ENCODE data around the gene ST8SIA5. TPM values are rescaled to one million over a fixed set of nuclear protein-coding genes. Genes with fewer than 3 reads are reported as not detected.

Gene ST8SIA5
- total and polyA plus RNA-seq, 5 experiments from 2014 or later, result 0.25 TPM; not detected in 4

GRCh38 chr18:46656326-46657114, 100.3 kb downstream of the ST8SIA5 start:
- no peak for DNase-seq
- H3K4me1 Mint-ChIP-seq, result peaks cover 0 to 3% (median 0%) of the 10 kb centered on the region in 4 donors
- H3K4me3 Mint-ChIP-seq, result no peak overlapping the region
- no peak for ATAC-seq
- H3K27me3 Mint-ChIP-seq, result peaks cover 0 to 2% (median 0%) of the 10 kb centered on the region in 5 donors
- POLR2A ChIA-PET, result interaction anchor here (2.3 kb wide), 1 partner anchor 483 kb away, joined by 11 read pairs; a partner anchor contains a TSS
- no peaks in the 10 kb centered on the region for H3K9me3 Mint-ChIP-seq
- H3K27ac Mint-ChIP-seq, result no peak overlapping the region
- H3K36me3 Mint-ChIP-seq, result no peaks in the 10 kb centered on the region

GRCh38 chr18:46652372-46652771, 104.5 kb downstream of the ST8SIA5 start:
- Mint-ChIP-seq H3K27ac (no peak overlapping the region), H3K4me1 (peaks cover 0 to 1% (median 0%) of the 10 kb centered on the region in 4 donors), H3K27me3 (no peaks in the 10 kb centered on the region), H3K36me3 (no peaks in the 10 kb centered on the region), H3K9me3 (no peaks in the 10 kb centered on the region), H3K4me3 (no peak overlapping the region)
- DNase-seq (no peak), ATAC-seq (no peak)
- POLR2A ChIA-PET, result no interaction called here

- POLR2A ChIA-PET, result no interaction called here
- no peak overlapping the region for H3K27ac Mint-ChIP-seq
- H3K4me1 Mint-ChIP-seq, result peaks cover 0 to 1% (median 0%) of the 10 kb centered on the region in 4 donors
These were observed 106.2 kb downstream of the ST8SIA5 start for GRCh38 chr18:46650681-46651080.

GRCh38 chr18:46649071-46649862, 107.6 kb downstream of the ST8SIA5 start:
- Mint-ChIP-seq H3K27me3 (no peaks in the 10 kb centered on the region), H3K9me3 (no peaks in the 10 kb centered on the region), H3K4me3 (no peak overlapping the region), H3K36me3 (no peaks in the 10 kb centered on the region), H3K4me1 (peaks cover 0 to 1% (median 0%) of the 10 kb centered on the region in 4 donors), H3K27ac (no peak overlapping the region)
- POLR2A ChIA-PET, result no interaction called here
- no peak for DNase-seq
- ATAC-seq, result no peak

More at GRCh38 chr18:46650681-46651080, 106.2 kb downstream of the ST8SIA5 start:
- no peaks in the 10 kb centered on the region for H3K27me3 Mint-ChIP-seq
- ATAC-seq (no peak), DNase-seq (no peak)
- no peak overlapping the region for H3K4me3 Mint-ChIP-seq
- no peaks in the 10 kb centered on the region for H3K9me3 Mint-ChIP-seq
- no peaks in the 10 kb centered on the region for H3K36me3 Mint-ChIP-seq

- no peak for ATAC-seq
- no peaks in the 10 kb centered on the region for H3K27me3 Mint-ChIP-seq
- DNase-seq, result no peak
- peak overlapping the region in 1 of 10 donors; percentile 42 for H3K27ac Mint-ChIP-seq
- H3K36me3 Mint-ChIP-seq, result no peaks in the 10 kb centered on the region
- peaks cover 0 to 1% (median 0%) of the 10 kb centered on the region in 4 donors for H3K4me1 Mint-ChIP-seq
- H3K4me3 Mint-ChIP-seq, result no peak overlapping the region
- POLR2A ChIA-PET, result no interaction called here
- no peaks in the 10 kb centered on the region for H3K9me3 Mint-ChIP-seq
These were observed 110.4 kb downstream of the ST8SIA5 start for GRCh38 chr18:46646468-46646867.

- Mint-ChIP-seq H3K4me3 (no peak overlapping the region), H3K9me3 (peaks cover 0 to 2% (median 0%) of the 10 kb centered on the region in 9 donors), H3K4me1 (no peaks in the 10 kb centered on the region), H3K27ac (peak overlapping the region in 1 of 10 donors; percentile 55), H3K36me3 (no peaks in the 10 kb centered on the region), H3K27me3 (peaks cover 0 to 1% (median 0%) of the 10 kb centered on the region in 5 donors)
- ATAC-seq (no peak), DNase-seq (no peak)
- POLR2A ChIA-PET, result no interaction called here
These were observed 114.3 kb downstream of the ST8SIA5 start for GRCh38 chr18:46642561-46642960.

GRCh38 chr18:46641917-46642316, 114.9 kb downstream of the ST8SIA5 start:
- Mint-ChIP-seq H3K27ac (no peak overlapping the region), H3K36me3 (peaks cover 0 to 1% (median 0%) of the 10 kb centered on the region in 3 donors)

GRCh38 chr18:46639386-46639785, 117.5 kb downstream of the ST8SIA5 start:
- ATAC-seq, result no peak
- POLR2A ChIA-PET, result interaction anchor here (1.1 kb wide), 1 partner anchor 16 kb away, joined by 3 read pairs; no protein-coding TSS in a partner anchor
- no peak for DNase-seq
- peaks cover 0 to 4% (median 0%) of the 10 kb centered on the region in 9 donors for H3K9me3 Mint-ChIP-seq
- peaks cover 0 to 3% (median 0%) of the 10 kb centered on the region in 4 donors for H3K4me1 Mint-ChIP-seq
- no peak overlapping the region for H3K4me3 Mint-ChIP-seq
- H3K27ac Mint-ChIP-seq, result peak overlapping the region in 1 of 10 donors; percentile 48
- H3K27me3 Mint-ChIP-seq, result peaks cover 0 to 1% (median 0%) of the 10 kb centered on the region in 5 donors
- peaks cover 0 to 1% (median 0%) of the 10 kb centered on the region in 3 donors for H3K36me3 Mint-ChIP-seq

More at GRCh38 chr18:46641917-46642316, 114.9 kb downstream of the ST8SIA5 start:
- H3K9me3 Mint-ChIP-seq, result peaks cover 0 to 4% (median 0%) of the 10 kb centered on the region in 9 donors
- DNase-seq, result no peak
- no peaks in the 10 kb centered on the region for H3K4me1 Mint-ChIP-seq
- no peak overlapping the region for H3K4me3 Mint-ChIP-seq
- H3K27me3 Mint-ChIP-seq, result peaks cover 0 to 1% (median 0%) of the 10 kb centered on the region in 5 donors
- POLR2A ChIA-PET, result no interaction called here
- no peak for ATAC-seq

- peaks cover 0 to 3% (median 0%) of the 10 kb centered on the region in 4 donors for H3K4me1 Mint-ChIP-seq
- POLR2A ChIA-PET, result no interaction called here
- H3K36me3 Mint-ChIP-seq, result peaks cover 0 to 16% (median 4%) of the 10 kb centered on the region in 3 donors
- no peak overlapping the region for H3K4me3 Mint-ChIP-seq
- peaks cover 0 to 9% (median 3%) of the 10 kb centered on the region in 9 donors for H3K9me3 Mint-ChIP-seq
- DNase-seq (no peak), ATAC-seq (no peak)
- peaks cover 0 to 2% (median 0%) of the 10 kb centered on the region in 5 donors for H3K27me3 Mint-ChIP-seq
- no peak overlapping the region for H3K27ac Mint-ChIP-seq
These were observed 120.7 kb downstream of the ST8SIA5 start for GRCh38 chr18:46636040-46636630.

- POLR2A ChIA-PET, result no interaction called here
- Mint-ChIP-seq H3K27me3 (peaks cover 0 to 6% (median 2%) of the 10 kb centered on the region in 5 donors), H3K36me3 (peaks cover 0 to 21% (median 4%) of the 10 kb centered on the region in 3 donors), H3K4me3 (no peak overlapping the region), H3K4me1 (peaks cover 7 to 13% (median 9%) of the 10 kb centered on the region in 4 donors), H3K9me3 (peaks cover 0 to 14% (median 3%) of the 10 kb centered on the region in 9 donors), H3K27ac (peak overlapping the region in 1 of 10 donors; percentile 18)
- ATAC-seq, result no peak
- DNase-seq, result no peak
These were observed 124.3 kb downstream of the ST8SIA5 start for GRCh38 chr18:46632401-46633071.

GRCh38 chr18:46630991-46631390, 125.9 kb downstream of the ST8SIA5 start:
- DNase-seq (no peak), ATAC-seq (no peak)
- H3K4me1 Mint-ChIP-seq, result peaks cover 7 to 13% (median 7%) of the 10 kb centered on the region in 4 donors
- no peak overlapping the region for H3K4me3 Mint-ChIP-seq
- peaks cover 0 to 6% (median 2%) of the 10 kb centered on the region in 5 donors for H3K27me3 Mint-ChIP-seq
- H3K9me3 Mint-ChIP-seq, result peaks cover 0 to 14% (median 2%) of the 10 kb centered on the region in 9 donors
- no peak overlapping the region for H3K27ac Mint-ChIP-seq
- POLR2A ChIA-PET, result interaction anchor here (0.5 kb wide), 1 partner anchor 56 kb away, joined by 3 read pairs; no protein-coding TSS in a partner anchor
- H3K36me3 Mint-ChIP-seq, result peaks cover 0 to 21% (median 3%) of the 10 kb centered on the region in 3 donors

- no peak for DNase-seq
- Mint-ChIP-seq H3K9me3 (peaks cover 0 to 14% (median 2%) of the 10 kb centered on the region in 9 donors), H3K27ac (peak overlapping the region in 2 of 10 donors; percentile 21 to 46), H3K4me3 (no peak overlapping the region), H3K36me3 (peaks cover 0 to 21% (median 3%) of the 10 kb centered on the region in 3 donors), H3K27me3 (peaks cover 0 to 6% (median 2%) of the 10 kb centered on the region in 5 donors), H3K4me1 (peaks cover 7 to 14% (median 8%) of the 10 kb centered on the region in 4 donors)
- POLR2A ChIA-PET, result no interaction called here
- no peak for ATAC-seq
These were observed 126.7 kb downstream of the ST8SIA5 start for GRCh38 chr18:46630160-46630559.
